ENCODE measurements around the gene LRRC8E. TPM values are rescaled to one million over a fixed set of nuclear protein-coding genes. Genes with fewer than 3 reads are reported as not detected.
A peak's percentile ranks its signal among the peaks of the same experiment; 100 is the strongest.

Gene LRRC8E
- total and polyA plus RNA-seq, 8 donors, result 0.58 to 12.5 (median 2.1) TPM; not detected in 1

GRCh38 chr19:7914099-7914498 lies 25.8 kb downstream of the LRRC8E start:
- H3K4me1 ChIP-seq, result peaks cover 24 to 45% (median 31%) of the 10 kb centered on the region in 4 donors
- intact Hi-C loops (cut with DNase I; ENCODE audit: low total_unique reads), result no loop called here
- no peaks in the 10 kb centered on the region for H3K9me3 ChIP-seq
- DNase-seq, result no peak
- TF ChIP-seq POLR2A (IDR thresholded peaks at IDR 0.05) (no peak), POLR2AphosphoS5 (IDR thresholded peaks at IDR 0.05) (no peak), CTCF (IDR thresholded peaks at IDR 0.05) (no peak), EP300 (IDR thresholded peaks at IDR 0.05) (no peak)
- 58 to 61% (median 58%) methylated on average over 10 to 12 of the region's 12 CpGs for WGBS, 5 donors
- no peak overlapping the region for H3K4me3 ChIP-seq
- peaks cover 37 to 48% (median 46%) of the 10 kb centered on the region in 4 donors for H3K36me3 ChIP-seq
- H3K27ac ChIP-seq, result no peak overlapping the region
- peaks cover 12 to 75% (median 50%) of the 10 kb centered on the region in 3 donors for H3K27me3 ChIP-seq

- no peak for DNase-seq
These were observed 26.3 kb downstream of the LRRC8E start, which contains the start of gene TGFBR3L for GRCh38 chr19:7914598-7915045. TSS of gene TGFBR3L (plus strand) at chr19:7914830.

GRCh38 chr19:7915250-7916102 lies 27.2 kb downstream of the LRRC8E start:
- H3K4me3 ChIP-seq, result peak overlapping the region in 2 of 4 donors; percentile 47 to 51
- peaks cover 32 to 55% (median 41%) of the 10 kb centered on the region in 4 donors for H3K4me1 ChIP-seq
- DNase-seq, result no peak
- no peak for TF ChIP-seq POLR2AphosphoS5 (IDR thresholded peaks at IDR 0.05)
- no peak for TF ChIP-seq CTCF (IDR thresholded peaks at IDR 0.05)
- no peak for TF ChIP-seq EP300 (IDR thresholded peaks at IDR 0.05)
- TF ChIP-seq POLR2A (IDR thresholded peaks at IDR 0.05), result no peak
- 39 to 48% (median 44%) methylated on average over 22 to 24 of the region's 24 CpGs for WGBS, 5 donors
- no peaks in the 10 kb centered on the region for H3K9me3 ChIP-seq
- H3K27ac ChIP-seq, result no peak overlapping the region
- H3K27me3 ChIP-seq, result peaks cover 12 to 83% (median 52%) of the 10 kb centered on the region in 3 donors
- intact Hi-C loops (cut with DNase I; ENCODE audit: low total_unique reads), result no loop called here
- H3K36me3 ChIP-seq, result peaks cover 27 to 35% (median 33%) of the 10 kb centered on the region in 4 donors

More at GRCh38 chr19:7914598-7915045, 26.3 kb downstream of the LRRC8E start, which contains the start of gene TGFBR3L:
- Histone ChIP-seq H3K27ac (no peak within 1 kb of the TSS), H3K4me1 (peaks cover 28 to 51% (median 36%) of the 10 kb centered on the region in 4 donors), H3K36me3 (peaks cover 35 to 43% (median 41%) of the 10 kb centered on the region in 4 donors), H3K9me3 (no peaks in the 10 kb centered on the region), H3K4me3 (no peak within 1 kb of the TSS), H3K27me3 (peaks cover 12 to 81% (median 52%) of the 10 kb centered on the region in 3 donors)
- 37 to 57% (median 46%) methylated on average over 7 to 12 of the region's 12 CpGs for WGBS, 5 donors
- intact Hi-C loops (cut with DNase I; ENCODE audit: low total_unique reads), result no loop called here
- no peak for TF ChIP-seq POLR2AphosphoS5 (IDR thresholded peaks at IDR 0.05)
- TF ChIP-seq CTCF (IDR thresholded peaks at IDR 0.05), result no peak
- no peak for TF ChIP-seq EP300 (IDR thresholded peaks at IDR 0.05)
- no peak for TF ChIP-seq POLR2A (IDR thresholded peaks at IDR 0.05)

GRCh38 chr19:7916103-7916954 lies 28.0 kb downstream of the LRRC8E start:
- Histone ChIP-seq H3K4me1 (peaks cover 37 to 60% (median 47%) of the 10 kb centered on the region in 4 donors), H3K4me3 (peak overlapping the region; percentile 33 to 51 (median 40)), H3K36me3 (peaks cover 19 to 26% (median 24%) of the 10 kb centered on the region in 4 donors), H3K27ac (peak overlapping the region in 2 of 5 donors; percentile 29 to 65), H3K27me3 (peaks cover 12 to 74% (median 52%) of the 10 kb centered on the region in 3 donors), H3K9me3 (no peaks in the 10 kb centered on the region)
- peak; percentile 42 to 77 for DNase-seq
- 0 to 1% (median 1%) methylated on average over 13 to 104 of the region's 104 CpGs for WGBS, 5 donors
- intact Hi-C loops (cut with DNase I; ENCODE audit: low total_unique reads), result no loop called here
- TF ChIP-seq EP300 (IDR thresholded peaks at IDR 0.05) (no peak), POLR2AphosphoS5 (IDR thresholded peaks at IDR 0.05) (no peak), CTCF (IDR thresholded peaks at IDR 0.05) (no peak), POLR2A (IDR thresholded peaks at IDR 0.05) (no peak)

All from stomach (tissue), 9 donors.